Right lobe of liver (tissue), 6 donors: ENCODE data around the gene DCAF15. TPM values are rescaled to one million over a fixed set of nuclear protein-coding genes. Genes with fewer than 3 reads are reported as not detected.

ENCODE experiments used
- ATAC-seq, 4 donors: fragments of 200-7000 bp; cut with Tn5 transposase; one replicate each; pipeline ENCODE4 v1.9.1; 2020; ENCODE audit warnings: mild to moderate bottlenecking in 4 of 4, moderate library complexity in 4 of 4
- DNase-seq, 3 donors: peaks; one replicate each; pipeline ENCODE4 v3.0.0-alpha.2; 2020
- H3K27ac ChIP-seq, 3 donors: fragments of 200-600 bp; one replicate each; pipeline ENCODE4 v1.8.0; 2022
- H3K27me3 ChIP-seq, 2 donors: fragments of 200-600 bp; one replicate each; pipeline ENCODE4 v1.8.0; 2022
- H3K36me3 ChIP-seq, 4 donors: fragments of 200-600 bp; sonication (generic) in 1 of 4; one replicate each; pipeline versions ENCODE4 v1.5.1 to v1.8.0; 2017 to 2022; ENCODE audit warnings: control low read depth in 1 of 4
- H3K4me1 ChIP-seq, 4 donors: fragments of 200-600 bp; sonication (generic) in 1 of 4; one replicate each; pipeline versions ENCODE4 v1.5.1 to v1.8.0; 2017 to 2022; ENCODE audit warnings: control low read depth in 1 of 4
- H3K4me3 ChIP-seq, 3 donors: fragments of 200-600 bp; one replicate each; pipeline ENCODE4 v1.8.0; 2022
- H3K9me3 ChIP-seq, 4 donors: fragments of 200-600 bp; sonication (generic) in 1 of 4; one replicate each; pipeline versions ENCODE4 v1.5.1 to v1.8.0; 2017 to 2022; ENCODE audit warnings: control low read depth in 1 of 4
- CTCF ChIP-seq, 4 donors: fragments of 200-600 bp in 3 of 4; fragments of 450-650 bp in 1 of 4; IDR thresholded peaks; one replicate each; pipeline versions ENCODE4 v1.5.1 to v1.8.0; 2016 to 2022; ENCODE audit warnings: antibody characterized with exemption in 4 of 4, mild to moderate bottlenecking in 2 of 4
- POLR2A ChIP-seq: fragments of 450-650 bp; IDR thresholded peaks from one replicate; pipeline ENCODE4 v1.6.1; 2017; ENCODE audit warnings: antibody characterized with exemption, mild to moderate bottlenecking
- WGBS: methylation state at CpG from one replicate; pipeline ENCODE4 v1.1.6; 2018; ENCODE audit warnings: low coverage, low lambda C conversion rate; ENCODE audit not compliant: insufficient coverage; ENCODE audit errors: missing lambda C conversion rate; 5-methylcytosine and 5-hydroxymethylcytosine counted together
- intact Hi-C, 2 donors: fragments of 100-400 bp; cut with DNase I; formaldehyde crosslinking; loops; one replicate each; pipeline versions ENCODE4 v1.11.2 to v1.14.1; 2022
- total RNA-seq, 6 experiments: library from RNA; depleted of rRNA in 2 of 6; stranded (reverse); fragments of >200 nt in 2 of 6; fragmentation: NEBNext Ultra II Directional in 3 of 6; extraction: Animal tissue kit (Norgen Biotek cat#: 25700) in 3 of 6; gene quantifications; one replicate each; pipeline versions ENCODE4 v1.1.0 to v1.2.4, GENCODE V29; 2016 to 2023
- donor health status: DM: no; HTN: yes; CAD: no.
- donor health status: DM: no; HTN: no; CAD: no.
- donor health status: DM: no; HTN: no; CAD: no.
- donor health status: DM: no; HTN: yes; CAD: no.
- donor health status: DM: no; HTN: yes; CAD: no.

Gene DCAF15
- total RNA-seq, 6 experiments from 2014 or later, result 5.6 to 8.7 (median 7.7) TPM

- Histone ChIP-seq H3K4me3 (no peak overlapping the region), H3K27ac (no peak overlapping the region), H3K27me3 (no peaks in the 10 kb centered on the region), H3K9me3 (no peaks in the 10 kb centered on the region), H3K36me3 (no peaks in the 10 kb centered on the region), H3K4me1 (no peaks in the 10 kb centered on the region)
- WGBS, result 88% methylated on average over 4 of the region's 4 CpGs
- no peak for DNase-seq
- intact Hi-C loops, result no loop called here
- ATAC-seq, result no peak
- no peak for TF ChIP-seq CTCF (IDR thresholded peaks at IDR 0.05)
- TF ChIP-seq POLR2A, result no peak
Observed at GRCh38 chr19:13946414-13946813, 5.9 kb upstream of the DCAF15 start.

GRCh38 chr19:13951043-13951442, 1.3 kb upstream of the DCAF15 start:
- no peak overlapping the region for H3K4me3 ChIP-seq
- DNase-seq (no peak), ATAC-seq (no peak)
- TF ChIP-seq POLR2A (no peak), CTCF (IDR thresholded peaks at IDR 0.05) (no peak)
- intact Hi-C loops, result no loop called here
- H3K9me3 ChIP-seq, result no peaks in the 10 kb centered on the region
- H3K27me3 ChIP-seq, result no peaks in the 10 kb centered on the region
- no peak overlapping the region for H3K27ac ChIP-seq
- peaks cover 0 to 6% (median 1%) of the 10 kb centered on the region in 4 donors for H3K36me3 ChIP-seq
- WGBS, result 83% methylated on average over 2 of the region's 2 CpGs
- peaks cover 0 to 12% (median 3%) of the 10 kb centered on the region in 4 donors for H3K4me1 ChIP-seq

GRCh38 chr19:13951799-13952153, 533 bp upstream of the DCAF15 start:
- no peak overlapping the region for H3K27ac ChIP-seq
- H3K36me3 ChIP-seq, result peaks cover 0 to 12% (median 5%) of the 10 kb centered on the region in 4 donors

GRCh38 chr19:13952931-13953531, 722 bp downstream of the DCAF15 start:
- ATAC-seq (peak in 1 of 4 donors; percentile 11), DNase-seq (peak in 1 of 3 donors; percentile 57)
- peaks cover 0 to 13% (median 6%) of the 10 kb centered on the region in 4 donors for H3K36me3 ChIP-seq
- intact Hi-C loops, result no loop called here
- H3K27ac ChIP-seq, result peak overlapping the region in 2 of 3 donors; percentile 49 to 59
- no peaks in the 10 kb centered on the region for H3K27me3 ChIP-seq
- no peak for TF ChIP-seq CTCF (IDR thresholded peaks at IDR 0.05)
- TF ChIP-seq POLR2A, result no peak
- H3K9me3 ChIP-seq, result no peaks in the 10 kb centered on the region
- WGBS, result 0% methylated on average over 3 of the region's 13 CpGs
- peak overlapping the region; percentile 66 to 77 (median 74) for H3K4me3 ChIP-seq
- H3K4me1 ChIP-seq, result peaks cover 0 to 12% (median 3%) of the 10 kb centered on the region in 4 donors

More at GRCh38 chr19:13951799-13952153, 533 bp upstream of the DCAF15 start:
- 11% methylated on average over 20 of the region's 20 CpGs for WGBS
- no peaks in the 10 kb centered on the region for H3K27me3 ChIP-seq
- intact Hi-C loops, result no loop called here
- no peaks in the 10 kb centered on the region for H3K9me3 ChIP-seq
- H3K4me1 ChIP-seq, result peaks cover 0 to 12% (median 3%) of the 10 kb centered on the region in 4 donors
- DNase-seq, result no peak
- H3K4me3 ChIP-seq, result peak overlapping the region in 2 of 3 donors; percentile 26 to 77
- TF ChIP-seq POLR2A (no peak), CTCF (IDR thresholded peaks at IDR 0.05) (no peak)
- ATAC-seq, result no peak
